Measurements from ENCODE around the gene KLHL24.

- TF ChIP-seq GATA3 (IDR thresholded peaks at IDR 0.05; ENCODE audit: low read depth, low read length) (no peak), GATA2 (IDR thresholded peaks at IDR 0.05; ENCODE audit: low read depth, low read length) (no peak)
Measured at GRCh38 chr3:183728204-183728603, 92.8 kb downstream of the KLHL24 start.
